Astrocyte of the hippocampus (primary cell): ENCODE measurements around the gene HSF4.

ENCODE experiments used
- DNase-seq: peaks from one replicate; pipeline ENCODE4 v3.0.0; 2011; ENCODE audit warnings: low read depth, low spot score

Gene HSF4

GRCh38 chr16:67200491-67200890, 35.9 kb downstream of the HSF4 start:
- DNase-seq, result no peak

GRCh38 chr16:67201411-67202345, 37.1 kb downstream of the HSF4 start:
- DNase-seq, result no peak

GRCh38 chr16:67202426-67202825, 37.9 kb downstream of the HSF4 start:
- no peak for DNase-seq

- no peak for DNase-seq
Measured at GRCh38 chr16:67202956-67203493, 38.5 kb downstream of the HSF4 start.

GRCh38 chr16:67204076-67204475, 39.5 kb downstream of the HSF4 start:
- DNase-seq, result no peak

- no peak for DNase-seq
Measured at GRCh38 chr16:67206129-67206837, 41.7 kb downstream of the HSF4 start.

- no peak for DNase-seq
Measured at GRCh38 chr16:67206838-67207248, 42.3 kb downstream of the HSF4 start.

- peak; percentile 67 for DNase-seq
Measured at GRCh38 chr16:67207249-67208091, 42.9 kb downstream of the HSF4 start.

GRCh38 chr16:67208154-67208896, 43.8 kb downstream of the HSF4 start:
- DNase-seq, result no peak

- no peak for DNase-seq
Measured at GRCh38 chr16:67209565-67209964, 45.0 kb downstream of the HSF4 start.

- no peak for DNase-seq
Measured at GRCh38 chr16:67210069-67210937, 45.8 kb downstream of the HSF4 start.

- no peak for DNase-seq
Measured at GRCh38 chr16:67211674-67212073, 47.1 kb downstream of the HSF4 start.

- DNase-seq, result no peak
Measured at GRCh38 chr16:67212766-67213165, 48.2 kb downstream of the HSF4 start.

GRCh38 chr16:67213197-67214019, 48.9 kb downstream of the HSF4 start:
- no peak for DNase-seq

- no peak for DNase-seq
Measured at GRCh38 chr16:67215706-67216105, 51.2 kb downstream of the HSF4 start.

GRCh38 chr16:67216612-67217490, 52.3 kb downstream of the HSF4 start:
- no peak for DNase-seq
